GM18508 (cell line): ENCODE results near the gene LARP4.
"Not testable (repeated sequence)": the region's sequence is repeated elsewhere in the genome, so short reads cannot be mapped to it uniquely, and the experiment has no call there.

Experiments used
- ATAC-seq: cut with Tn5 transposase; IDR thresholded peaks from one replicate; pipeline ENCODE4 v1.9.1; 2021; ENCODE audit warnings: moderate number of reproducible peaks; ENCODE audit not compliant: insufficient read depth, unreplicated experiment

Gene LARP4

GRCh38 chr12:50400104-50400637 is 514 bp upstream of the LARP4 start:
- ATAC-seq: no peak

- no peak for ATAC-seq
Observed at GRCh38 chr12:50401500-50402081, 906 bp downstream of the LARP4 start.

- ATAC-seq: no peak
Observed at GRCh38 chr12:50402264-50403000, 1.7 kb downstream of the LARP4 start.

GRCh38 chr12:50403001-50403440 is 2.3 kb downstream of the LARP4 start:
- no peak for ATAC-seq

- ATAC-seq: no peak
Observed at GRCh38 chr12:50404307-50404706, 3.6 kb downstream of the LARP4 start.

GRCh38 chr12:50411051-50411660 is 10.5 kb downstream of the LARP4 start:
- no peak for ATAC-seq

GRCh38 chr12:50415899-50416479 is 15.3 kb downstream of the LARP4 start:
- no peak for ATAC-seq

GRCh38 chr12:50419112-50419909 is 18.6 kb downstream of the LARP4 start:
- ATAC-seq: no peak

GRCh38 chr12:50422855-50423254 is 22.2 kb downstream of the LARP4 start:
- not testable (repeated sequence) for ATAC-seq

GRCh38 chr12:50423342-50423741 is 22.7 kb downstream of the LARP4 start:
- not testable (repeated sequence) for ATAC-seq

- no peak for ATAC-seq
Observed at GRCh38 chr12:50425589-50426258, 25.0 kb downstream of the LARP4 start.

GRCh38 chr12:50431656-50432055 is 31.0 kb downstream of the LARP4 start:
- not testable (repeated sequence) for ATAC-seq

GRCh38 chr12:50440288-50440687 is 39.6 kb downstream of the LARP4 start:
- ATAC-seq: no peak

- no peak for ATAC-seq
Observed at GRCh38 chr12:50441763-50442162, 41.1 kb downstream of the LARP4 start.

GRCh38 chr12:50442178-50442908 is 41.7 kb downstream of the LARP4 start:
- ATAC-seq: no peak

GRCh38 chr12:50449671-50450070 is 49.0 kb downstream of the LARP4 start:
- ATAC-seq: not testable (repeated sequence)

- ATAC-seq: no peak
Observed at GRCh38 chr12:50452795-50453194, 52.1 kb downstream of the LARP4 start.

- no peak for ATAC-seq
Observed at GRCh38 chr12:50453872-50454271, 53.2 kb downstream of the LARP4 start.

GRCh38 chr12:50458606-50459005 is 57.9 kb downstream of the LARP4 start:
- ATAC-seq: no peak
